ENCODE measurements around the gene TOR4A. TPM values are rescaled to one million over a fixed set of nuclear protein-coding genes. Genes with fewer than 3 reads are reported as not detected.

The TOR4A gene
- total RNA-seq, 2 donors from 2014 or later, result 26.4 to 43.5 TPM

DNA sequence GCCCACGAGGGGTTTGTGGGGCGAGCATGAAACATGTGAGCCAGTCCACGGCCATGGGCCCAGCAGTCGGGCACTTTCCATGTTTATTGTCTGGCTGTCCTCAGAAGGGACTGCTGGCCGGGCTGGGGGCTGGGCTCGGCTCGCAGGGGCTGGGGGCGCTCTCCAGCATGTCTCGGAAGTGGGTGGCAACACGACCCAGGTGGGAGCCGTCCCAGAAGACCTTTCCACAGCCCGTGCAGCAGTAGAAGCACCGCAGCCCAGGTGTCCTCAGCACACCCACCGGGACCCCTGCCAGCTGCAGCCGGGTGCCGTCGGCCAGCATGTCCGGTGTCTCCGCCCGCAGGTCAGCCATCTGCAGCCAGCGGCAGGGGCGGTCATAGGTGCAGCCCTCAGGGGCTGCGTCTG is 29.3 kb downstream of the TOR4A start:
- H3K36me3 ChIP-seq, result no peaks in the 10 kb centered on the region
- H3K4me3 ChIP-seq, result no peak overlapping the region
- peaks cover 18 to 28% of the 10 kb centered on the region in 2 donors for H3K4me1 ChIP-seq (ENCODE audit: control insufficient read depth in 1 of 2, low read depth in 2 of 2)
- H3K27ac ChIP-seq, result no peak overlapping the region
- H3K27me3 ChIP-seq (replicated peaks; ENCODE audit: insufficient read depth), result no peaks in the 10 kb centered on the region
- H3K9me3 ChIP-seq, result no peaks in the 10 kb centered on the region
- no peak for DNase-seq (ENCODE audit: low spot score)
- ATAC-seq (ENCODE audit: insufficient number of reproducible peaks, low FRiP score, low read depth), result no peak
- TF ChIP-seq, protein P1, sequence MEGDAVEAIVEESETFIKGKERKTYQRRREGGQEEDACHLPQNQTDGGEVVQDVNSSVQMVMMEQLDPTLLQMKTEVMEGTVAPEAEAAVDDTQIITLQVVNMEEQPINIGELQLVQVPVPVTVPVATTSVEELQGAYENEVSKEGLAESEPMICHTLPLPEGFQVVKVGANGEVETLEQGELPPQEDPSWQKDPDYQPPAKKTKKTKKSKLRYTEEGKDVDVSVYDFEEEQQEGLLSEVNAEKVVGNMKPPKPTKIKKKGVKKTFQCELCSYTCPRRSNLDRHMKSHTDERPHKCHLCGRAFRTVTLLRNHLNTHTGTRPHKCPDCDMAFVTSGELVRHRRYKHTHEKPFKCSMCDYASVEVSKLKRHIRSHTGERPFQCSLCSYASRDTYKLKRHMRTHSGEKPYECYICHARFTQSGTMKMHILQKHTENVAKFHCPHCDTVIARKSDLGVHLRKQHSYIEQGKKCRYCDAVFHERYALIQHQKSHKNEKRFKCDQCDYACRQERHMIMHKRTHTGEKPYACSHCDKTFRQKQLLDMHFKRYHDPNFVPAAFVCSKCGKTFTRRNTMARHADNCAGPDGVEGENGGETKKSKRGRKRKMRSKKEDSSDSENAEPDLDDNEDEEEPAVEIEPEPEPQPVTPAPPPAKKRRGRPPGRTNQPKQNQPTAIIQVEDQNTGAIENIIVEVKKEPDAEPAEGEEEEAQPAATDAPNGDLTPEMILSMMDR (IDR thresholded peaks at IDR 0.05), result no peak

DNA sequence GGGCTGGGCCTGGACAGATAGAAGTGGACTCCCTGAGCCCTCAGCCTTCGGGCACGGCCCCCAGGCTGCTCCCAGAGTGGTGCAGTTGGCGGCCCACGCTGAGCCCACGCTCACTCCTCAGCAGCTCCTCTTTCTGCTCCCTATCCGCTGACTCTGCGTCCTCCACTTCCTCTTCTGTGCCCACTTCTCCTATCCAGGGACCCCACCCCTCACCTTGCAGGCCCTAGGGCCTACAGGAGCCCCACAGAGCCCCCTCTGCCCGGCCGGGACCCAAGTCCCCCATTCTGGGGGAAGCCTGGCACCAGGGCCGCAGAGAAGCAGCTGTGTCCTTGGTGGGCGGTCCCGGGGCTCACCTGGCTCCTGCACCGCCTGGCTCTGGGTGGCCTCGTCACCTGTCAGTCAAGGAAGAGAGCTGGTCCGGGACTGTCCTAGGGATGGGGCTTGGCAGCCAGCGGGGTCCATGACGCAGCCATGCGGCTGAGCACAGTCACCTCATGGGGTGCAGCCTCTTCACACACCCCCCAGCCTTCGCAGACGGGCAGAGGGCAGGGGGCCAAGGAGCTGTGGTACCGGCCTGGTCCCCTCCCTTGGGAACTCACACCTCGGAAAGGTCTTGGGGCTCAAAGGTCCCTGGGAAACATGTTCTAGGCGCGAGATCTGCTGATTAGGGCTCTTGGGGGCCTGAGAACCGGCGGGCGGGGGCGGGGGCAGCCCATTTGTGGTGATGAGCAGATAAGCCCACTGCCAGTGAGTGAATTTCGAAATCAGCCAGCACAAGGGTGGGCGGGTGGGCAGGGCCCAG is 29.9 kb downstream of the TOR4A start:
- no peak overlapping the region for H3K4me3 ChIP-seq
- H3K27me3 ChIP-seq (replicated peaks; ENCODE audit: insufficient read depth), result no peaks in the 10 kb centered on the region
- peaks cover 18 to 28% of the 10 kb centered on the region in 2 donors for H3K4me1 ChIP-seq (ENCODE audit: control insufficient read depth in 1 of 2, low read depth in 2 of 2)
- no peaks in the 10 kb centered on the region for H3K9me3 ChIP-seq
- ATAC-seq (ENCODE audit: insufficient number of reproducible peaks, low FRiP score, low read depth) (no peak), DNase-seq (ENCODE audit: low spot score) (no peak)
- TF ChIP-seq, protein P1 (IDR thresholded peaks at IDR 0.05), result no peak
- H3K27ac ChIP-seq, result no peak overlapping the region
- H3K36me3 ChIP-seq, result no peaks in the 10 kb centered on the region

DNA sequence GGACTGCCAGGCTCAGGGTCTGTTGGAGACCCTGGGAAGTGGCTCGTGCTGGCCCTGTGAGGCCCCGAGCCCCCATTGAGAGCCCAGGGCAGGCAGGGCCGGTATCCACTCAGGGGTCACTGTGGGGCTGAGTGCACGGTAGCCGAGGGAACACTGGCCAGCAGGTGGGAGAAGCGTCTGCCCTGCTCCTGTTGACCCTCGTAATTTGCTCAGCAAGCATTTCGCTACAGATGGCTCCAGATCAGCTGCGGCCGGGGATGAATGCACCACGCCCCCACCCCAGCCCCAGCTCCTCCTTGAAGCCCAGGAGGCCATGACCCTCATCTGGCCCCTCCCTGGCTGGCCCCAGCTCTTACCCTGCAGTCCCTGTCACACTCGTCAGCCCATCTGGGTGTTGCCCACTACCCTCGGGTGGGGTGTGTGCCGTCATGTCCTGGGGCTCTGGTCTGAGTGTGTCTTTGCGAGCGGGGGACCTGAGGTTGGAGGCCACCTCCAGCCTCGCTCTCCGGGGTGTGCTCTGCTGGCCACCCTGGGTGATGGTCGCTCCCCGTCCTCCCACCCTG is 30.6 kb downstream of the TOR4A start:
- H3K4me1 ChIP-seq (ENCODE audit: control insufficient read depth in 1 of 2, low read depth in 2 of 2), result peaks cover 18 to 22% of the 10 kb centered on the region in 2 donors
- H3K36me3 ChIP-seq, result no peaks in the 10 kb centered on the region
- TF ChIP-seq, protein P1 (IDR thresholded peaks at IDR 0.05), result no peak
- H3K27ac ChIP-seq, result no peak overlapping the region
- no peaks in the 10 kb centered on the region for H3K27me3 ChIP-seq (replicated peaks; ENCODE audit: insufficient read depth)
- no peak overlapping the region for H3K4me3 ChIP-seq
- no peaks in the 10 kb centered on the region for H3K9me3 ChIP-seq
- DNase-seq (ENCODE audit: low spot score), result no peak
- no peak for ATAC-seq (ENCODE audit: insufficient number of reproducible peaks, low FRiP score, low read depth)

DNA sequence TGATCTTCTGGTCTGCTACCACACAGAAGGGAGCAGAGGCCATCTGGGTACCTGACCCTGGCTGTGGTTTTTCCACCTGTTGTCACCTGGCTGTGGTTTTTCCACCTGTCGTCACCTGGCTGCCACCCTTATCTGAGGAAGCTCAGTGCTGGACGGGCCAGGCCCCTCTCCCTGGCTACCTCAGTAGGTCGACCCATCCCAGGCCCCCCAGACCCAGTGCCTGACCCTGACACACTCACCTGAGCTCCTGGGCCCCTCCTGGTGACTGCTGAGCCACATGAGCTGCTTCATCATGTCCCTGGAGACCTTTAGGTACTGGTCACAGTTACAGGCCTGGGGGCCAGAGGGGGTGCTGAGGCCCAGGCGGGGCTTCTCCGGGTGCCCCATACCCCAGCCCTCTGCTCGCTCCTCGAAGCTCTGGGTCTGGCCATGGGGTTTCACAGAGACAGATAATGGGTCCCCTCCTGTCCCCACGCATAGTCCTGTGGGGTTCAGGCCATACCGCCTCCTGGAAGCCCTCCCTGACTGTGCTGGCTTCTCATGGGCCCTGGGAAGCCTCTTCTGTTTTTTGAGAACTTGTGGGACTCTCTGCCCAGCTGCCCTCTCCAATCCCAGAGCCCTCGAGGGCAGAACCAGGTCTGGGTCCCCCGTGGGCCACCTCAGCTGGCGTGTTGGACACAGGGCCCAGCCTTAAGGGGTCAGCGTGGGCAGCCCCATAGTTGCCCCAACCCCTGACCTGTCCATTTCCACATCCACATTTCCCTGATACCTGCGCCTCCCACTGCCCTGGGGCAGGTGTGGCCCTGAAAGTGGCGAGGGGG is 32.1 kb downstream of the TOR4A start:
- H3K27me3 ChIP-seq (replicated peaks; ENCODE audit: insufficient read depth), result no peaks in the 10 kb centered on the region
- no peak overlapping the region for H3K27ac ChIP-seq
- DNase-seq (ENCODE audit: low spot score) (no peak), ATAC-seq (ENCODE audit: insufficient number of reproducible peaks, low FRiP score, low read depth) (no peak)
- H3K4me1 ChIP-seq (ENCODE audit: control insufficient read depth in 1 of 2, low read depth in 2 of 2), result peaks cover 18 to 19% of the 10 kb centered on the region in 2 donors
- no peak overlapping the region for H3K4me3 ChIP-seq
- no peaks in the 10 kb centered on the region for H3K36me3 ChIP-seq
- TF ChIP-seq, protein P1 (IDR thresholded peaks at IDR 0.05), result no peak
- no peaks in the 10 kb centered on the region for H3K9me3 ChIP-seq
